K562 (cell line): ENCODE results near the gene CBL. TPM values are rescaled to one million over a fixed set of nuclear protein-coding genes. Genes with fewer than 3 reads are reported as not detected.

Experiments
- CEBPB ChIP-seq: fragments of 450-650 bp; IDR thresholded peaks from 2 replicates; pipeline ENCODE4 v1.6.1; 2016; ENCODE audit warnings: missing genetic modification characterization, missing compliant biosample characterization
- ILK ChIP-seq: fragments of 450-650 bp; IDR thresholded peaks from 2 replicates; pipeline ENCODE4 v1.6.1; 2016; ENCODE audit warnings: missing genetic modification characterization, low read depth, mild to moderate bottlenecking, missing compliant biosample characterization, moderate library complexity, borderline replicate concordance
- KDM4B ChIP-seq, 2 experiments: fragments of 450-650 bp in 1 of 2; sonication (generic) in 1 of 2; IDR thresholded peaks; 2 replicates each; pipeline ENCODE4 v1.6.1; 2016 to 2017; ENCODE audit warnings: borderline replicate concordance in 2 of 2, antibody characterized with exemption in 1 of 2, low read depth in 1 of 2, mild to moderate bottlenecking in 1 of 2
- L3MBTL2 ChIP-seq: fragments of 450-650 bp; IDR thresholded peaks from 2 replicates; pipeline ENCODE4 v1.6.1; 2016; ENCODE audit warnings: mild to moderate bottlenecking, moderate library complexity
- MBD1 ChIP-seq: fragments of 250-450 bp; sonication (Bioruptor Pico); IDR thresholded peaks from 2 replicates; pipeline ENCODE4 v1.8.0; 2022; ENCODE audit warnings: inconsistent platforms
- MCM3 ChIP-seq: fragments of 450-650 bp; IDR thresholded peaks from 2 replicates; pipeline ENCODE4 v1.6.1; 2016
- MED1 ChIP-seq: sonication (generic); formaldehyde crosslinking; IDR thresholded peaks from 2 replicates; pipeline ENCODE4 v1.8.1; 2023; ENCODE audit warnings: missing genetic modification reagents, borderline replicate concordance
- NFYB ChIP-seq: IDR thresholded peaks from 2 replicates; pipeline ENCODE4 v1.6.1; 2011; ENCODE audit warnings: mild to moderate bottlenecking, moderate library complexity; ENCODE audit not compliant: insufficient read length; ENCODE audit errors: extremely low read depth
- NONO ChIP-seq, 2 experiments: fragments of 200-400 bp in 1 of 2; fragments of 450-650 bp in 1 of 2; formaldehyde crosslinking in 1 of 2; IDR thresholded peaks; 2 replicates each; pipeline ENCODE4 v1.6.1; 2017; ENCODE audit warnings: low read depth in 2 of 2, mild to moderate bottlenecking in 2 of 2, moderate library complexity in 2 of 2, low read length in 1 of 2
- PBX2 ChIP-seq, 2 experiments: IDR thresholded peaks in 1 of 2; conservative IDR thresholded peaks in 1 of 2; 2 replicates each; pipeline ENCODE4 v1.6.1; 2016; ENCODE audit warnings: low read depth in 2 of 2, mild to moderate bottlenecking in 1 of 2, missing compliant biosample characterization in 1 of 2, missing genetic modification characterization in 1 of 2, moderate library complexity in 1 of 2
- POLR3G ChIP-seq: IDR thresholded peaks from 2 replicates; pipeline ENCODE4 v1.6.1; 2011; ENCODE audit not compliant: insufficient read length, insufficient replicate concordance; ENCODE audit errors: extremely low read depth
- RBBP5 ChIP-seq: fragments of 200-600 bp; sonication (generic); IDR thresholded peaks from 2 replicates; pipeline ENCODE4 v1.6.1; 2012; ENCODE audit warnings: borderline replicate concordance, mild to moderate bottlenecking, low read length, control low read depth, inconsistent platforms; ENCODE audit not compliant: insufficient read depth, poor library complexity, severe bottlenecking
- RBM14 ChIP-seq: fragments of 200-400 bp; formaldehyde crosslinking; IDR thresholded peaks from 2 replicates; pipeline ENCODE4 v1.6.1; 2018; ENCODE audit warnings: low read depth, mild to moderate bottlenecking, low read length, moderate library complexity, borderline replicate concordance; ENCODE audit not compliant: insufficient read depth
- RNF2 ChIP-seq: sonication (generic); IDR thresholded peaks from 2 replicates; pipeline ENCODE4 v1.6.1; 2016
- SIN3A ChIP-seq, 2 experiments: fragments of 150-350 bp in 1 of 2; IDR thresholded peaks; 2 replicates each; pipeline ENCODE4 v1.6.1; 2011 to 2016; ENCODE audit warnings: borderline replicate concordance in 2 of 2, low read depth in 2 of 2, low read length in 2 of 2, mild to moderate bottlenecking in 2 of 2, moderate library complexity in 2 of 2; ENCODE audit not compliant: control insufficient read depth in 1 of 2
- SRSF9 ChIP-seq: fragments of 200-400 bp; formaldehyde crosslinking; IDR thresholded peaks from 2 replicates; pipeline ENCODE4 v1.6.1; 2017; ENCODE audit warnings: low read depth, low read length, borderline replicate concordance
- TEAD1 ChIP-seq, 2 experiments: fragments of 450-650 bp in 1 of 2; sonication (generic) in 1 of 2; formaldehyde crosslinking; IDR thresholded peaks; 2 replicates each; pipeline versions ENCODE4 v1.4.0 to v1.8.0; 2020 to 2022; ENCODE audit warnings: mild to moderate bottlenecking in 2 of 2, missing genetic modification reagents in 1 of 2
- ZNF644 ChIP-seq: fragments of 200-800 bp; sonication (Bioruptor generic); IDR thresholded peaks from 2 replicates; pipeline ENCODE4 v1.6.1; 2016; ENCODE audit warnings: low read depth, missing genetic modification characterization, missing compliant biosample characterization
- polyA plus RNA-seq, 8 experiments: library from polyadenylated mRNA; depleted of rRNA in 4 of 8; stranded (reverse) in 5 of 8; unstranded in 3 of 8; fragments of >200 nt; fragmentation: Nextera tagmentation in 2 of 8; fragmentation: Illumina TruSeq in 1 of 8; extraction: Ambion mirVana in 2 of 8; extraction: Trizol in 1 of 8; gene quantifications; 2 replicates each; pipeline versions ENCODE4 v1.2.1 to v1.2.3, GENCODE V29; 2011 to 2014; ENCODE audit warnings: inconsistent platforms in 1 of 8, missing spikeins in 1 of 8
- total RNA-seq, 7 experiments: library from RNA; depleted of rRNA in 6 of 7; stranded (reverse); fragments of >200 nt in 6 of 7; fragmentation: Illumina TruSeq in 2 of 7; extraction: Trizol in 2 of 7; gene quantifications; 2 replicates each; pipeline versions ENCODE4 v1.2.1 to v1.2.3, GENCODE V29; 2011 to 2021; ENCODE audit warnings: low replicate concordance in 1 of 7
- TF ChIP-seq, protein P1 (sequence below): IDR thresholded peaks from 2 replicates; pipeline ENCODE4 v1.6.1; 2014; ENCODE audit warnings: antibody characterized with exemption

CBL gene
- total and polyA plus RNA-seq, 9 of the 15 experiments (the other 6 are each of a cell fraction or from before 2014, with no cell fraction given), result 3.2 to 24.9 (median 9.9) TPM

GRCh38 chr11:119316729-119317591 is 110.8 kb downstream of the CBL start, which contains the start of gene MCAM (continued):
- TF ChIP-seq ZNF644 (tag) (no peak), TEAD1 (CRISPR knock-in tag; IDR thresholded peaks at IDR 0.05) (no peak), MCM3 (no peak), CEBPB (no peak), MBD1 (CRISPR knock-in tag) (no peak), POLR3G (no peak), MED1 (no peak), L3MBTL2 (0 out of 2 replicates have a peak, but pooled peaks have one; percentile 23), SIN3A (IDR thresholded peaks at IDR 0.05; ENCODE audit: borderline replicate concordance in 2 of 2, control insufficient read depth in 1 of 2, low read depth in 2 of 2, low read length in 2 of 2) (peak in 1 of 2 experiments; percentile 8; a peak in 1 of 4 replicates), NFYB (no peak), RNF2 (no peak), SRSF9 (no peak), RBM14 (no peak), NONO (IDR thresholded peaks at IDR 0.05; ENCODE audit: low read depth in 2 of 2, low read length in 1 of 2) (peak; percentile 50 to 67; a peak in 3 of 4 replicates), KDM4B (IDR thresholded peaks at IDR 0.05; ENCODE audit: borderline replicate concordance in 2 of 2, low read depth in 1 of 2) (no peak), PBX2 (CRISPR knock-in tag; IDR thresholded peaks at IDR 0.05; ENCODE audit: low read depth) (no peak), PBX2 (tag; conservative IDR thresholded peaks at IDR 0.05; ENCODE audit: low read depth) (no peak), RBBP5 (peak; percentile 48), ILK (tag) (no peak)
- TF ChIP-seq, protein P1, sequence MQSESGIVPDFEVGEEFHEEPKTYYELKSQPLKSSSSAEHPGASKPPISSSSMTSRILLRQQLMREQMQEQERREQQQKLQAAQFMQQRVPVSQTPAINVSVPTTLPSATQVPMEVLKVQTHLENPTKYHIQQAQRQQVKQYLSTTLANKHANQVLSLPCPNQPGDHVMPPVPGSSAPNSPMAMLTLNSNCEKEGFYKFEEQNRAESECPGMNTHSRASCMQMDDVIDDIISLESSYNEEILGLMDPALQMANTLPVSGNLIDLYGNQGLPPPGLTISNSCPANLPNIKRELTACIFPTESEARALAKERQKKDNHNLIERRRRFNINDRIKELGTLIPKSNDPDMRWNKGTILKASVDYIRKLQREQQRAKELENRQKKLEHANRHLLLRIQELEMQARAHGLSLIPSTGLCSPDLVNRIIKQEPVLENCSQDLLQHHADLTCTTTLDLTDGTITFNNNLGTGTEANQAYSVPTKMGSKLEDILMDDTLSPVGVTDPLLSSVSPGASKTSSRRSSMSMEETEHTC, result no peak
